WTC11 (cell line): ENCODE data around the gene CDH6.

Experiments
- CBFB ChIP-seq: sonication (generic); formaldehyde crosslinking; IDR thresholded peaks from 2 replicates; pipeline ENCODE4 v1.8.1; 2022; ENCODE audit warnings: mild to moderate bottlenecking, low read depth, missing genetic modification reagents
- ETV6 ChIP-seq: sonication (generic); formaldehyde crosslinking; IDR thresholded peaks from 2 replicates; pipeline ENCODE4 v1.8.1; 2022; ENCODE audit warnings: mild to moderate bottlenecking, missing genetic modification reagents
- JUN ChIP-seq: sonication (generic); formaldehyde crosslinking; IDR thresholded peaks from 2 replicates; pipeline ENCODE4 v1.8.0; 2023; ENCODE audit warnings: mild to moderate bottlenecking, missing genetic modification reagents
- SMAD3 ChIP-seq: sonication (generic); formaldehyde crosslinking; IDR thresholded peaks from 2 replicates; pipeline ENCODE4 v1.8.0; 2022; ENCODE audit warnings: missing genetic modification reagents, mild to moderate bottlenecking, borderline replicate concordance
- ZBTB21 ChIP-seq: sonication (generic); formaldehyde crosslinking; IDR thresholded peaks from 2 replicates; pipeline ENCODE4 v1.8.1; 2023; ENCODE audit warnings: mild to moderate bottlenecking, missing genetic modification reagents, borderline replicate concordance
- ZNF232 ChIP-seq: sonication (generic); formaldehyde crosslinking; IDR thresholded peaks from 2 replicates; pipeline ENCODE4 v1.8.0; 2022; ENCODE audit warnings: mild to moderate bottlenecking, missing genetic modification reagents
- TF ChIP-seq, protein P1 (sequence below): fragments of 200-600 bp; IDR thresholded peaks from 2 replicates; pipeline ENCODE4 v1.8.0; 2022; ENCODE audit warnings: antibody characterized with exemption
- TF ChIP-seq, protein P2 (sequence below): sonication (generic); formaldehyde crosslinking; IDR thresholded peaks from 2 replicates; pipeline ENCODE4 v1.8.0; 2022; ENCODE audit warnings: mild to moderate bottlenecking, missing genetic modification reagents
- TF ChIP-seq, protein P3 (sequence below): sonication (generic); formaldehyde crosslinking; IDR thresholded peaks from 2 replicates; pipeline ENCODE4 v1.8.1; 2022; ENCODE audit warnings: low read depth, mild to moderate bottlenecking, moderate library complexity, missing genetic modification reagents, borderline replicate concordance

DNA sequence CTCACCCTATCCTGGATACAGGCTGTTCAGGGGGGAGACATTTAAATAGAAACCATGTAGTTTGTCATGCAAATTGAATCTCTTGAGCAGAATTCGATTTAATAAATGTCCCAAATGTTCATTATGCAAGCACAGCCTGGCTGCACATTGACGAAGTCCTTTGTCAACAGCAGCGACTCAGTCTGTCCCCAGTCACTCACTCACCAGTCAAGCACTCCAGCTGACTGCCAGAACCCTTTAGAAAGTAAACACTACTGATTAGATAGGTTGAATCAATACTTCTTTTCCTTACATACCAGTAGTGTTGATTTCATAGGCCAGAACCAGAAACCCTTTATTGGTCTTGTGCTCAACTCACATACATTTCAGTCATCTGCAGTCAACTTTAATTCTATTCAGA, 27.5 kb downstream of the CDH6 start:
- no peak for TF ChIP-seq ZNF232 (CRISPR knock-in tag)
- TF ChIP-seq, protein P1, sequence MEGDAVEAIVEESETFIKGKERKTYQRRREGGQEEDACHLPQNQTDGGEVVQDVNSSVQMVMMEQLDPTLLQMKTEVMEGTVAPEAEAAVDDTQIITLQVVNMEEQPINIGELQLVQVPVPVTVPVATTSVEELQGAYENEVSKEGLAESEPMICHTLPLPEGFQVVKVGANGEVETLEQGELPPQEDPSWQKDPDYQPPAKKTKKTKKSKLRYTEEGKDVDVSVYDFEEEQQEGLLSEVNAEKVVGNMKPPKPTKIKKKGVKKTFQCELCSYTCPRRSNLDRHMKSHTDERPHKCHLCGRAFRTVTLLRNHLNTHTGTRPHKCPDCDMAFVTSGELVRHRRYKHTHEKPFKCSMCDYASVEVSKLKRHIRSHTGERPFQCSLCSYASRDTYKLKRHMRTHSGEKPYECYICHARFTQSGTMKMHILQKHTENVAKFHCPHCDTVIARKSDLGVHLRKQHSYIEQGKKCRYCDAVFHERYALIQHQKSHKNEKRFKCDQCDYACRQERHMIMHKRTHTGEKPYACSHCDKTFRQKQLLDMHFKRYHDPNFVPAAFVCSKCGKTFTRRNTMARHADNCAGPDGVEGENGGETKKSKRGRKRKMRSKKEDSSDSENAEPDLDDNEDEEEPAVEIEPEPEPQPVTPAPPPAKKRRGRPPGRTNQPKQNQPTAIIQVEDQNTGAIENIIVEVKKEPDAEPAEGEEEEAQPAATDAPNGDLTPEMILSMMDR, result no peak
- TF ChIP-seq SMAD3, result no peak
- no peak for TF ChIP-seq ZBTB21 (CRISPR knock-in tag)
- TF ChIP-seq, protein P2, sequence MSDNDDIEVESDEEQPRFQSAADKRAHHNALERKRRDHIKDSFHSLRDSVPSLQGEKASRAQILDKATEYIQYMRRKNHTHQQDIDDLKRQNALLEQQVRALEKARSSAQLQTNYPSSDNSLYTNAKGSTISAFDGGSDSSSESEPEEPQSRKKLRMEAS (CRISPR knock-in tag), result no peak
- no peak for TF ChIP-seq CBFB (CRISPR knock-in tag)
- TF ChIP-seq, protein P3, sequence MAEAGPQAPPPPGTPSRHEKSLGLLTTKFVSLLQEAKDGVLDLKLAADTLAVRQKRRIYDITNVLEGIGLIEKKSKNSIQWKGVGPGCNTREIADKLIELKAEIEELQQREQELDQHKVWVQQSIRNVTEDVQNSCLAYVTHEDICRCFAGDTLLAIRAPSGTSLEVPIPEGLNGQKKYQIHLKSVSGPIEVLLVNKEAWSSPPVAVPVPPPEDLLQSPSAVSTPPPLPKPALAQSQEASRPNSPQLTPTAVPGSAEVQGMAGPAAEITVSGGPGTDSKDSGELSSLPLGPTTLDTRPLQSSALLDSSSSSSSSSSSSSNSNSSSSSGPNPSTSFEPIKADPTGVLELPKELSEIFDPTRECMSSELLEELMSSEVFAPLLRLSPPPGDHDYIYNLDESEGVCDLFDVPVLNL (CRISPR knock-in tag), result no peak
- TF ChIP-seq ETV6 (CRISPR knock-in tag), result no peak
- no peak for TF ChIP-seq JUN (CRISPR knock-in tag)
